Measurements from ENCODE around the gene EPHX1.
"Not testable (repeated sequence)": the region's sequence is repeated elsewhere in the genome, so short reads cannot be mapped to it uniquely, and the experiment has no call there.

The EPHX1 gene

DNA sequence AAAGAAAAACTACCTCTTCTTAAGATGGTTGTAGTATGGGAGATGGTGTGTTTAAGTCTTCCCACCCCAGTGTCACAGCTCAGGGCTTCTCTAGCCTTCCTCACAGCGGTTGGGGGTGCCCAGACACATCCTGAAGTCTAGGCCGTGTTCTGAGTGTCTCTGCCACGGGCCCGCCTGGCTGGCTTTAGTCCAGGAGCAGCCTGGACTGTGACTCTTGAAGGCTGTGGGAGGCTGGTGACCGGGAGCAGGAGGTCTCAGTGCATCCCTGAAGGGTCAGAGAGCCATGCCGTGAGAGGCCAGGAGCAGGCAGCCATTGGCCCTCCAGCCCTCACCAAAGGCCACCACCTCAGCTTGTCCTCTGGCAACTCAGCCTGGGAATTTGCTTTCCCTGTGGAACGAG is 4.5 kb downstream of the EPHX1 start:
- no peak for DNase-seq (ENCODE audit: low read depth)
- TF ChIP-seq, protein P1, sequence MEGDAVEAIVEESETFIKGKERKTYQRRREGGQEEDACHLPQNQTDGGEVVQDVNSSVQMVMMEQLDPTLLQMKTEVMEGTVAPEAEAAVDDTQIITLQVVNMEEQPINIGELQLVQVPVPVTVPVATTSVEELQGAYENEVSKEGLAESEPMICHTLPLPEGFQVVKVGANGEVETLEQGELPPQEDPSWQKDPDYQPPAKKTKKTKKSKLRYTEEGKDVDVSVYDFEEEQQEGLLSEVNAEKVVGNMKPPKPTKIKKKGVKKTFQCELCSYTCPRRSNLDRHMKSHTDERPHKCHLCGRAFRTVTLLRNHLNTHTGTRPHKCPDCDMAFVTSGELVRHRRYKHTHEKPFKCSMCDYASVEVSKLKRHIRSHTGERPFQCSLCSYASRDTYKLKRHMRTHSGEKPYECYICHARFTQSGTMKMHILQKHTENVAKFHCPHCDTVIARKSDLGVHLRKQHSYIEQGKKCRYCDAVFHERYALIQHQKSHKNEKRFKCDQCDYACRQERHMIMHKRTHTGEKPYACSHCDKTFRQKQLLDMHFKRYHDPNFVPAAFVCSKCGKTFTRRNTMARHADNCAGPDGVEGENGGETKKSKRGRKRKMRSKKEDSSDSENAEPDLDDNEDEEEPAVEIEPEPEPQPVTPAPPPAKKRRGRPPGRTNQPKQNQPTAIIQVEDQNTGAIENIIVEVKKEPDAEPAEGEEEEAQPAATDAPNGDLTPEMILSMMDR (IDR thresholded peaks at IDR 0.05; ENCODE audit: low read depth, low read length): no peak
- TF ChIP-seq, protein P2, sequence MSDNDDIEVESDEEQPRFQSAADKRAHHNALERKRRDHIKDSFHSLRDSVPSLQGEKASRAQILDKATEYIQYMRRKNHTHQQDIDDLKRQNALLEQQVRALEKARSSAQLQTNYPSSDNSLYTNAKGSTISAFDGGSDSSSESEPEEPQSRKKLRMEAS (IDR thresholded peaks at IDR 0.05; ENCODE audit: low read depth, low read length): no peak
- TF ChIP-seq MYC (IDR thresholded peaks at IDR 0.05; ENCODE audit: low read depth, low read length) (no peak), POLR2A (IDR thresholded peaks at IDR 0.05; ENCODE audit: extremely low read depth, insufficient read length) (no peak)
- H3K4me3 ChIP-seq (ENCODE audit: low read depth, low read length): no peak overlapping the region

GRCh38 chr1:225815090-225815489 is 5.2 kb downstream of the EPHX1 start:
- not testable (repeated sequence) for H3K4me3 ChIP-seq (ENCODE audit: low read depth, low read length); DNase-seq (ENCODE audit: low read depth)

DNA sequence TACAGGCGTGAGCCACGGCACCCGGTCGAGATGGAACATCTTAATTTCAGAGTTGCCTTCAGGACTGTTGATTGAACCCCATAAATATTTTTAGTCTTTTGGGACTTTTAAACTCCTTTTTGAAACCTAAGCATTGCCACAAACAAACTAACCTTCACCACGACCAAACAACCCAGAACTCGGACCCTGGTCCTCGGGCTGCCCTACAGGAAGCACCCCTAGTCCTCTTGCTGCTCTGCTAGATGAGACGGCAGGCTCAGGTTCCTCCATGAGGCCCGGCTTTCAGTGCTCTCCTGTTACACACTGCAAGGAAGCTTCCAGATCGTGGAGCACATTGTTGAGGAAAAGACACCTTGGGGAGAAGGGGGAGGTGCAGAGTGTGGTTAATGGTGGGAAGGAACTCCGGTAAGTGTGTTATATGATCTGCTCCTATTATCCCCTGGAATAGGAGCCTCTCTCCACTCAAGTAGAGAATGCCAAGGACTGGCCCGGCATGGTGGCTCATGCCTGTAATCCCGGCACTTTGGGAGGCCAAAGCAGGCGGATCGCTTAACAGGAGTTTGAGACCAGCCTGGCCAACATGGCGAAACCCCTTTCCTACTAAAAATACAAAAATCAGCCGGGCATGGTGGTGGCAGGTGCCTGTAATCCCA is 5.7 kb downstream of the EPHX1 start:
- DNase-seq (ENCODE audit: low read depth): no peak

DNA sequence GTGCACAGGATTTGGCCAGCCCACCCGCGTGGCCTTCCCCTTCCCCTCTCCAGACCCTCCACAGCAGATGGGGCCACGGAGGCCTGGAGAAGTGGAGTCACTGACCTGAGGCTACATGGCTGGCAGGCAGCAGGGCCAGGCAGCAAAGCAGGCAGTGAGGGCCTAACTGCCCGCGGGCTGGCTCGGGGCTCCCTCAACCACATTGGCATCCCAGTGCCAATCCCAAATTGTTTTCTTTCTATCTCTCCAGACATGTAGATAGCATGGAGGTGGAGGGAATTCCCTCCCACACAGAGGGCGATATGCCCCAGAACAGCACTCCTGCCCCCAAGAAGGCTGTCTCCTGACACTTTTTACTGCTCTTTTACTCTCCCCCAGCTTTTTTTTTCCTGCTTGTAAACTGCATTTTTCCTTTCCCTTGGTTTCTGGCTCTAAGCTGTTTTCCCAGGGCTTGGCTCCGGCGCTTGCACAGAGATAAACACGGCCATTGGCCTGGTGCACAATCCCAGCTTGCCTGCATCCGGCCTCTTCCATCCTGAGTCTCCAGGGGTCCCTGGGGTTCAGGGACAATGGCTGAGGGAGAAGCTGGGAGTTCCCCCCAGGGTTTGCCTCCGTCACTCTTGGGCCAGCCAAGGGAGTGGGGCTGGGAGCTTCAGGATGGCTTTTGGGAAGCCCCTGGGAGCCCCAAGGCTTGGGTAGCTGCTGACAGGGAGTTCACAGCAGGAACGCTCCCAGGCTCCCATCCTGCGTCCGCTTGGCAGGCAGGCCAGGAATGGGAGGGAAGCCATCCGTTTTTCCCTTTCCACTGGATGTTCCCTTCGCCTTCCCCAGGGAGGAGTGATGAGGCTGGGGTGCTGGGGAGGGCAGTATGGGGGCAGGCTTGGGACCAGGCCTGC is 7.0 kb downstream of the EPHX1 start:
- DNase-seq (ENCODE audit: low read depth): no peak
- TF ChIP-seq MYC (IDR thresholded peaks at IDR 0.05; ENCODE audit: low read depth, low read length) (no peak), POLR2A (IDR thresholded peaks at IDR 0.05; ENCODE audit: extremely low read depth, insufficient read length) (no peak)
- TF ChIP-seq, protein P1 (IDR thresholded peaks at IDR 0.05; ENCODE audit: low read depth, low read length): no peak
- TF ChIP-seq, protein P2 (IDR thresholded peaks at IDR 0.05; ENCODE audit: low read depth, low read length): no peak
- H3K4me3 ChIP-seq (ENCODE audit: low read depth, low read length): no peak overlapping the region

More for the DNA sequence above, 5.7 kb downstream of the EPHX1 start:
- no peak overlapping the region for H3K4me3 ChIP-seq (ENCODE audit: low read depth, low read length)
- TF ChIP-seq, protein P2 (IDR thresholded peaks at IDR 0.05; ENCODE audit: low read depth, low read length): no peak
- TF ChIP-seq POLR2A (IDR thresholded peaks at IDR 0.05; ENCODE audit: extremely low read depth, insufficient read length): no peak
- no peak for TF ChIP-seq MYC (IDR thresholded peaks at IDR 0.05; ENCODE audit: low read depth, low read length)
- TF ChIP-seq, protein P1 (IDR thresholded peaks at IDR 0.05; ENCODE audit: low read depth, low read length): no peak

- peak; percentile 81 for DNase-seq (ENCODE audit: low read depth)
- TF ChIP-seq, protein P1 (IDR thresholded peaks at IDR 0.05; ENCODE audit: low read depth, low read length): no peak
- TF ChIP-seq MYC (IDR thresholded peaks at IDR 0.05; ENCODE audit: low read depth, low read length) (peak; percentile 87), POLR2A (IDR thresholded peaks at IDR 0.05; ENCODE audit: extremely low read depth, insufficient read length) (no peak)
- TF ChIP-seq, protein P2 (IDR thresholded peaks at IDR 0.05; ENCODE audit: low read depth, low read length): peak; percentile 83
Observed at GRCh38 chr1:225817611-225818061, 7.7 kb downstream of the EPHX1 start.

GRCh38 chr1:225818229-225818628 is 8.3 kb downstream of the EPHX1 start:
- no peak overlapping the region for H3K4me3 ChIP-seq (ENCODE audit: low read depth, low read length)
- DNase-seq (ENCODE audit: low read depth): no peak
- TF ChIP-seq MYC (IDR thresholded peaks at IDR 0.05; ENCODE audit: low read depth, low read length) (no peak), POLR2A (IDR thresholded peaks at IDR 0.05; ENCODE audit: extremely low read depth, insufficient read length) (no peak)
- TF ChIP-seq, protein P2 (IDR thresholded peaks at IDR 0.05; ENCODE audit: low read depth, low read length): no peak
- TF ChIP-seq, protein P1 (IDR thresholded peaks at IDR 0.05; ENCODE audit: low read depth, low read length): no peak

More at GRCh38 chr1:225817611-225818061, 7.7 kb downstream of the EPHX1 start:
- H3K4me3 ChIP-seq (ENCODE audit: low read depth, low read length): no peak overlapping the region

All from NB4 (cell line).